Neuronal stem cell (in vitro differentiated cells): ENCODE measurements around the gene SMOC2.
A peak's percentile ranks its signal among the peaks of the same experiment; 100 is the strongest.

Source experiments
- DNase-seq: peaks from one replicate; pipeline ENCODE4 v3.0.0-alpha.2; 2013; ENCODE audit warnings: low spot score
- H2AFZ ChIP-seq: one replicate; pipeline ENCODE4 v1.6.1; 2013; ENCODE audit warnings: mild to moderate bottlenecking, low read length, inconsistent platforms
- H2AK5ac ChIP-seq: 2 replicates; pipeline ENCODE4 v1.6.1; 2013; ENCODE audit warnings: low read depth, mild to moderate bottlenecking, inconsistent platforms, low read length, moderate library complexity, mixed read lengths
- H2BK120ac ChIP-seq: 2 replicates; pipeline ENCODE4 v1.6.1; 2013; ENCODE audit warnings: low read depth, mild to moderate bottlenecking, inconsistent platforms, low read length, moderate library complexity, mixed read lengths
- H2BK12ac ChIP-seq: one replicate; pipeline ENCODE4 v1.6.1; 2013; ENCODE audit warnings: low read length, inconsistent platforms
- H2BK15ac ChIP-seq: 2 replicates; pipeline ENCODE4 v1.6.1; 2013; ENCODE audit warnings: mild to moderate bottlenecking, low read length, inconsistent platforms, mixed read lengths
- H2BK5ac ChIP-seq: one replicate; pipeline ENCODE4 v1.6.1; 2013; ENCODE audit warnings: inconsistent platforms, mild to moderate bottlenecking, low read length, moderate library complexity
- H3K14ac ChIP-seq: one replicate; pipeline ENCODE4 v1.6.1; 2013; ENCODE audit warnings: low read length, inconsistent platforms
- H3K18ac ChIP-seq: 2 replicates; pipeline ENCODE4 v1.6.1; 2013; ENCODE audit warnings: low read length, inconsistent platforms
- H3K23ac ChIP-seq: 2 replicates; pipeline ENCODE4 v1.6.1; 2013; ENCODE audit warnings: low read depth, mild to moderate bottlenecking, mixed read lengths, low read length, inconsistent platforms; ENCODE audit not compliant: poor library complexity
- H3K27ac ChIP-seq: replicated peaks from 3 replicates; pipeline ENCODE4 v1.5.1; 2013; ENCODE audit warnings: low read length, inconsistent platforms
- H3K27me3 ChIP-seq, 3 experiments: 2 replicates each; pipeline ENCODE4 v1.6.1; 2013; ENCODE audit warnings: low read length in 3 of 3, mild to moderate bottlenecking in 2 of 3, inconsistent platforms in 1 of 3, low read depth in 1 of 3, mixed read lengths in 1 of 3, moderate library complexity in 1 of 3; ENCODE audit not compliant: control insufficient read depth in 3 of 3, insufficient read depth in 3 of 3
- H3K36me3 ChIP-seq, 2 donors: replicated peaks in 1 of 2; 2 replicates each; pipeline ENCODE4 v1.6.1; 2013; ENCODE audit warnings: low read length in 2 of 2; ENCODE audit not compliant: control insufficient read depth in 2 of 2, insufficient read depth in 2 of 2
- H3K4ac ChIP-seq: 2 replicates; pipeline ENCODE4 v1.6.1; 2013; ENCODE audit warnings: inconsistent platforms, mild to moderate bottlenecking, low read length, moderate library complexity
- H3K4me1 ChIP-seq, 2 donors: 1 replicate in 1 of 2; 2 replicates in 1 of 2; pipeline ENCODE4 v1.6.1; 2013; ENCODE audit warnings: low read length in 2 of 2, low read depth in 1 of 2; ENCODE audit not compliant: control insufficient read depth in 2 of 2, insufficient read depth in 1 of 2
- H3K4me2 ChIP-seq: one replicate; pipeline ENCODE4 v1.6.1; 2013; ENCODE audit warnings: mild to moderate bottlenecking, low read length, inconsistent platforms; ENCODE audit not compliant: insufficient read depth, poor library complexity, severe bottlenecking
- H3K4me3 ChIP-seq, 2 donors: 2 replicates each; pipeline ENCODE4 v1.5.1; 2013; ENCODE audit warnings: low read length in 2 of 2, mild to moderate bottlenecking in 2 of 2, inconsistent platforms in 1 of 2, moderate library complexity in 1 of 2
- H3K79me1 ChIP-seq: one replicate; pipeline ENCODE4 v1.6.1; 2013; ENCODE audit warnings: low read depth, mild to moderate bottlenecking, inconsistent platforms, low read length, moderate library complexity
- H3K9ac ChIP-seq: one replicate; pipeline ENCODE4 v1.6.1; 2013; ENCODE audit warnings: mild to moderate bottlenecking, low read depth, low read length, inconsistent platforms; ENCODE audit not compliant: poor library complexity
- H3K9me3 ChIP-seq, 2 donors: replicated peaks in 1 of 2; 2 replicates each; pipeline versions ENCODE3 to v1.6.1; 2013; ENCODE audit warnings: low read length in 2 of 2, mild to moderate bottlenecking in 2 of 2, inconsistent platforms in 1 of 2, low read depth in 1 of 2, mixed read lengths in 1 of 2, moderate library complexity in 1 of 2; ENCODE audit not compliant: control insufficient read depth in 2 of 2, insufficient read depth in 1 of 2
- H4K8ac ChIP-seq: one replicate; pipeline ENCODE4 v1.6.1; 2013; ENCODE audit warnings: low read depth, mild to moderate bottlenecking, inconsistent platforms, low read length, moderate library complexity
- H4K91ac ChIP-seq: one replicate; pipeline ENCODE4 v1.6.1; 2013; ENCODE audit warnings: low read length, low read depth, mild to moderate bottlenecking, inconsistent platforms; ENCODE audit not compliant: poor library complexity
- WGBS, 2 donors: extraction: QIAGEN DNeasy Blood & Tissue Kit; methylation state at CpG; one replicate each; pipeline ENCODE4 v1.1.7; 2013; ENCODE audit warnings: missing lambda C conversion rate in 2 of 2, mixed read lengths in 1 of 2; ENCODE audit not compliant: insufficient read length in 2 of 2, insufficient replicate concordance in 1 of 2; ENCODE audit errors: extremely low coverage in 2 of 2; 5-methylcytosine and 5-hydroxymethylcytosine counted together

Gene SMOC2

GRCh38 chr6:168628176-168628553, 187.2 kb downstream of the SMOC2 start:
- no peaks in the 10 kb centered on the region for H3K27me3 ChIP-seq

DNA sequence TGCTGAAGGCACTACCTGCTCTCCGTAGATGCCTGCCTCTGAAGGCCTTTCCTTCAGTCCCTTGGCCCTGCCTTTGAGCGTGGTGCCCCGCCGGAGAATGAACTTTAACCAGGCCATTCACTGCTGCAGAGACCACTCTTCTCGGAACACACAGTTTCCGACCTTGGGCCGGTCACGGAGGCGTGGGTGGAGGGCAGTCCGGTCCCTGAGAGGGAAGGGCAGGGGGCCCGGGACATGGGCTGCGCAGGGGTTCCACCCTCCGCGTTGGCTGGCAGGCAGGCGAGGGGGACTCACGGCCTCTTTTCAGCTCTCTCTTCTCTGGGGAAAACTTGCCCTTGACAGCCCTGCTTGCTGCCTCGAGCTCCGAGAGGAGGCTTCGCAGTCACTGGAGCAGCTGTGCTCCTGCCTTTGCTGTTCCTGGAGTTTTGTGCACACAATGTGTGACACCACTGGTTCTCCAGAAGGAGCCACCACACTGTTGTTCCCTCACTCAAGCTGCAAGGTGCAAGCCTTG, 187.8 kb downstream of the SMOC2 start:
- no peaks in the 10 kb centered on the region for H3K79me1 ChIP-seq
- H3K27me3 ChIP-seq: no peaks in the 10 kb centered on the region
- no peak overlapping the region for H3K9ac ChIP-seq
- H3K23ac ChIP-seq: no peak overlapping the region
- H2BK12ac ChIP-seq: no peak overlapping the region
- H3K14ac ChIP-seq: no peak overlapping the region
- no peaks in the 10 kb centered on the region for H3K9me3 ChIP-seq
- H3K4me3 ChIP-seq: no peak overlapping the region
- no peak overlapping the region for H2BK5ac ChIP-seq
- no peak overlapping the region for H4K8ac ChIP-seq
- no peak overlapping the region for H3K4ac ChIP-seq
- no peak overlapping the region for H3K27ac ChIP-seq
- H3K18ac ChIP-seq: peak overlapping the region; percentile 15
- no peak overlapping the region for H2BK120ac ChIP-seq
- H4K91ac ChIP-seq: no peak overlapping the region
- H2AK5ac ChIP-seq: no peak overlapping the region
- H3K36me3 ChIP-seq: no peaks in the 10 kb centered on the region
- no peak overlapping the region for H2BK15ac ChIP-seq
- no peak for DNase-seq
- no peak overlapping the region for H3K4me2 ChIP-seq
- H2AFZ ChIP-seq: no peak overlapping the region
- WGBS, 2 donors: no CpG with 5 or more reads among the region's 19 CpGs
- H3K4me1 ChIP-seq: peaks cover 5 to 14% of the 10 kb centered on the region in 2 donors

More at GRCh38 chr6:168628176-168628553, 187.2 kb downstream of the SMOC2 start:
- no peaks in the 10 kb centered on the region for H3K9me3 ChIP-seq
- no peak overlapping the region for H4K8ac ChIP-seq
- no CpG with 5 or more reads among the region's 6 CpGs for WGBS, 2 donors
- H3K14ac ChIP-seq: no peak overlapping the region
- no peak overlapping the region for H2AFZ ChIP-seq
- no peak overlapping the region for H3K23ac ChIP-seq
- H3K79me1 ChIP-seq: no peaks in the 10 kb centered on the region
- no peak overlapping the region for H4K91ac ChIP-seq
- H2AK5ac ChIP-seq: no peak overlapping the region
- no peak overlapping the region for H2BK120ac ChIP-seq
- H3K4me2 ChIP-seq: no peak overlapping the region
- H3K36me3 ChIP-seq: no peaks in the 10 kb centered on the region
- no peak overlapping the region for H3K4me3 ChIP-seq
- H3K9ac ChIP-seq: no peak overlapping the region
- no peak overlapping the region for H3K27ac ChIP-seq
- H3K18ac ChIP-seq: no peak overlapping the region
- H2BK5ac ChIP-seq: no peak overlapping the region
- no peak overlapping the region for H3K4ac ChIP-seq
- no peak overlapping the region for H2BK12ac ChIP-seq
- H2BK15ac ChIP-seq: peak overlapping the region; percentile 17
- DNase-seq: no peak
- peaks cover 5 to 14% of the 10 kb centered on the region in 2 donors for H3K4me1 ChIP-seq

GRCh38 chr6:168631564-168631963, 190.6 kb downstream of the SMOC2 start:
- Histone ChIP-seq H2BK5ac (no peak overlapping the region), H3K4me2 (no peak overlapping the region), H3K14ac (no peak overlapping the region), H2BK120ac (no peak overlapping the region), H2BK12ac (no peak overlapping the region), H3K18ac (no peak overlapping the region), H4K91ac (no peak overlapping the region), H3K9ac (no peak overlapping the region), H2AFZ (no peak overlapping the region), H3K79me1 (no peaks in the 10 kb centered on the region), H3K4me1 (no peaks in the 10 kb centered on the region), H3K23ac (no peak overlapping the region), H3K4me3 (no peak overlapping the region), H2AK5ac (no peak overlapping the region), H3K36me3 (no peaks in the 10 kb centered on the region), H3K4ac (no peak overlapping the region), H2BK15ac (no peak overlapping the region), H4K8ac (no peak overlapping the region), H3K9me3 (no peaks in the 10 kb centered on the region), H3K27ac (no peak overlapping the region), H3K27me3 (no peaks in the 10 kb centered on the region)
- WGBS, 2 donors: no CpG with 5 or more reads among the region's 4 CpGs
- no peak for DNase-seq

GRCh38 chr6:168632694-168633093, 191.7 kb downstream of the SMOC2 start:
- H2AFZ ChIP-seq: no peak overlapping the region
- no peak overlapping the region for H3K9ac ChIP-seq
- no peaks in the 10 kb centered on the region for H3K27me3 ChIP-seq
- DNase-seq: no peak
- H3K4ac ChIP-seq: no peak overlapping the region
- no peak overlapping the region for H3K4me3 ChIP-seq
- no peak overlapping the region for H3K18ac ChIP-seq
- H4K91ac ChIP-seq: no peak overlapping the region
- no peak overlapping the region for H3K23ac ChIP-seq
- H2BK120ac ChIP-seq: no peak overlapping the region
- no peaks in the 10 kb centered on the region for H3K79me1 ChIP-seq
- H2AK5ac ChIP-seq: no peak overlapping the region
- no peak overlapping the region for H2BK5ac ChIP-seq
- H3K36me3 ChIP-seq: no peaks in the 10 kb centered on the region
- H3K4me1 ChIP-seq: no peaks in the 10 kb centered on the region
- no peak overlapping the region for H2BK12ac ChIP-seq
- H2BK15ac ChIP-seq: no peak overlapping the region
- no CpG with 5 or more reads among the region's 3 CpGs for WGBS, 2 donors
- no peak overlapping the region for H4K8ac ChIP-seq
- H3K4me2 ChIP-seq: no peak overlapping the region
- H3K9me3 ChIP-seq: no peaks in the 10 kb centered on the region
- no peak overlapping the region for H3K14ac ChIP-seq
- no peak overlapping the region for H3K27ac ChIP-seq
